IMR-90 (cell line): ENCODE measurements around the gene IER3.
A peak's percentile ranks its signal among the peaks of the same experiment; 100 is the strongest.

Experiments used
- CEBPB ChIP-seq: IDR thresholded peaks from 2 replicates; pipeline ENCODE4 v1.6.1; 2012; ENCODE audit warnings: low read depth, low read length, improper control_type of control experiment
- CTCF ChIP-seq: conservative IDR thresholded peaks from 2 replicates; pipeline ENCODE4 v1.5.1; 2012; ENCODE audit warnings: mild to moderate bottlenecking, low read depth, low read length, improper control_type of control experiment
- NFE2L2 ChIP-seq: fragments of 150-350 bp; IDR thresholded peaks from 2 replicates; pipeline ENCODE4 v1.6.1; 2016; ENCODE audit warnings: low read depth, mild to moderate bottlenecking, low read length
- POLR2A ChIP-seq: IDR thresholded peaks from 2 replicates; pipeline ENCODE4 v1.6.1; 2012; ENCODE audit warnings: mild to moderate bottlenecking, low read depth, low read length
- RAD21 ChIP-seq: IDR thresholded peaks from 2 replicates; pipeline ENCODE4 v1.6.1; 2012; ENCODE audit warnings: low read length, improper control_type of control experiment
- SMC3 ChIP-seq: fragments of 150-350 bp; IDR thresholded peaks from 2 replicates; pipeline ENCODE4 v1.6.1; 2016; ENCODE audit warnings: low read depth, mild to moderate bottlenecking, antibody characterized with exemption, low read length, moderate library complexity
- USF2 ChIP-seq: fragments of 150-350 bp; IDR thresholded peaks from 2 replicates; pipeline ENCODE4 v1.6.1; 2017; ENCODE audit warnings: mild to moderate bottlenecking, antibody characterized with exemption, low read length, low read depth

- peak; percentile 13; the same call in 1 of the 2 replicates for TF ChIP-seq CTCF
- TF ChIP-seq POLR2A, result peak; percentile 78
- peak; percentile 41; the same call in 1 of the 2 replicates for TF ChIP-seq USF2
- TF ChIP-seq SMC3, result no peak; the same call in 1 of the 2 replicates
- peak; percentile 41 for TF ChIP-seq RAD21
- peak; percentile 67; the same call in 1 of the 2 replicates for TF ChIP-seq NFE2L2
- TF ChIP-seq CEBPB, result peak; percentile 77
Measured at GRCh38 chr6:30752157-30752927, 8.0 kb upstream of the IER3 start.
